WI38 (cell line): ENCODE data around the gene ENTR1.

Experiments
- H3K4me3 ChIP-seq: 2 replicates; pipeline ENCODE4 v1.5.1; 2011; ENCODE audit warnings: low read depth, mild to moderate bottlenecking, control low read depth, low read length
- TF ChIP-seq, protein P1 (sequence below): IDR thresholded peaks from 2 replicates; pipeline ENCODE4 v1.5.1; 2012; ENCODE audit warnings: low read depth, mild to moderate bottlenecking, control low read depth, low read length

Gene ENTR1

GRCh38 chr9:136395345-136396218, 14.8 kb downstream of the ENTR1 start:
- no peak overlapping the region for H3K4me3 ChIP-seq
- TF ChIP-seq, protein P1, sequence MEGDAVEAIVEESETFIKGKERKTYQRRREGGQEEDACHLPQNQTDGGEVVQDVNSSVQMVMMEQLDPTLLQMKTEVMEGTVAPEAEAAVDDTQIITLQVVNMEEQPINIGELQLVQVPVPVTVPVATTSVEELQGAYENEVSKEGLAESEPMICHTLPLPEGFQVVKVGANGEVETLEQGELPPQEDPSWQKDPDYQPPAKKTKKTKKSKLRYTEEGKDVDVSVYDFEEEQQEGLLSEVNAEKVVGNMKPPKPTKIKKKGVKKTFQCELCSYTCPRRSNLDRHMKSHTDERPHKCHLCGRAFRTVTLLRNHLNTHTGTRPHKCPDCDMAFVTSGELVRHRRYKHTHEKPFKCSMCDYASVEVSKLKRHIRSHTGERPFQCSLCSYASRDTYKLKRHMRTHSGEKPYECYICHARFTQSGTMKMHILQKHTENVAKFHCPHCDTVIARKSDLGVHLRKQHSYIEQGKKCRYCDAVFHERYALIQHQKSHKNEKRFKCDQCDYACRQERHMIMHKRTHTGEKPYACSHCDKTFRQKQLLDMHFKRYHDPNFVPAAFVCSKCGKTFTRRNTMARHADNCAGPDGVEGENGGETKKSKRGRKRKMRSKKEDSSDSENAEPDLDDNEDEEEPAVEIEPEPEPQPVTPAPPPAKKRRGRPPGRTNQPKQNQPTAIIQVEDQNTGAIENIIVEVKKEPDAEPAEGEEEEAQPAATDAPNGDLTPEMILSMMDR: no peak

DNA sequence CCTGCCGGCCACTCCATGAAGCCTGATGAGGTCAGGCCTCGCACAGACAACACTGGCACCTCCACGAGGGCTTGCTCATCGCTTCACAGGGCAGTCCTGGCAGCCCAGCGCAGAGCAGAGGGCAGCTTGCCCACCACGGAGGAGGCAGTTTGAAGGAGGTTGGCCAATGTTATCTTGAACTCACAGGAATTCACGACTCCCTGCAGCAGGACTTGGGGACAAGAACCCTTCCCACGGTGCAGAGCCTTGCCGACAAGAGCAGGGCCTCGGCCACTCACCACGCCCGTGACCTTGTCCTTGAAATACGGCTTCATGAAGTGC, 15.4 kb downstream of the ENTR1 start:
- TF ChIP-seq, protein P1: no peak
- no peak overlapping the region for H3K4me3 ChIP-seq

- H3K4me3 ChIP-seq: no peak overlapping the region
- TF ChIP-seq, protein P1: no peak
Measured at GRCh38 chr9:136394312-136395019, 15.9 kb downstream of the ENTR1 start.

GRCh38 chr9:136393531-136393930, 16.9 kb downstream of the ENTR1 start:
- no peak overlapping the region for H3K4me3 ChIP-seq
- TF ChIP-seq, protein P1: no peak

- TF ChIP-seq, protein P1: no peak
- no peak overlapping the region for H3K4me3 ChIP-seq
Measured at GRCh38 chr9:136392538-136393449, 17.6 kb downstream of the ENTR1 start.

GRCh38 chr9:136391737-136392537, 18.5 kb downstream of the ENTR1 start:
- H3K4me3 ChIP-seq: no peak overlapping the region
- TF ChIP-seq, protein P1: no peak
